HepG2 (cell line): Measurements from ENCODE around the gene CSTF2. TPM values are rescaled to one million over a fixed set of nuclear protein-coding genes. Genes with fewer than 3 reads are reported as not detected.

Experiments used
- ATAC-seq: fragments of 200-7000 bp; cut with Tn5 transposase; 3 replicates; pipeline ENCODE4 v1.9.1; 2020; ENCODE audit warnings: mild to moderate bottlenecking, moderate library complexity
- BruUV-seq: library from RNA; stranded (reverse); fragments of 400-500 nt; replicated peaks from 2 replicates; lab custom pipeline; 2021; lab: Mats Ljungman, UMichigan
- CTCF ChIA-PET: fragments of 300-600 bp; formaldehyde crosslinking; extraction: SDS; loops from one replicate; lab custom pipeline; 2021; ENCODE audit warnings: low total read pairs, inconsistent platforms, low intra/inter-chr PET ratio; lab: Yijun Ruan, JAX
- POLR2A ChIA-PET: fragments of 350-600 bp; sonication (Branson Sonifier 250); formaldehyde crosslinking; loops from one replicate; lab custom pipeline; 2020; ENCODE audit warnings: antibody characterized with exemption, inconsistent platforms; lab: Yijun Ruan, JAX
- DNase-seq: peaks from one replicate; pipeline ENCODE4 v3.0.0-alpha.2; 2015; ENCODE audit warnings: low spot score
- FAIRE-seq: peaks from 3 replicates; lab custom pipeline; 2011; peaks lifted over from hg19 to GRCh38; lab: Jason Lieb, UNC
- H2AFZ ChIP-seq: one replicate; pipeline ENCODE4 v1.6.1; 2011; ENCODE audit warnings: low read length, inconsistent platforms
- H3K27ac ChIP-seq: fragments of 300-600 bp; 3 replicates; pipeline ENCODE4 v1.8.0; 2011; ENCODE audit warnings: mixed run types, mild to moderate bottlenecking, mixed read lengths, low read length, inconsistent platforms; ENCODE audit not compliant: insufficient read depth; ENCODE audit errors: extremely low read length
- H3K27me3 ChIP-seq, 2 experiments: fragments of 200-600 bp in 1 of 2; 2 replicates in 1 of 2; 3 replicates in 1 of 2; pipeline versions ENCODE4 v1.6.0 to v1.8.0; 2011; ENCODE audit warnings: low read length in 2 of 2, mild to moderate bottlenecking in 2 of 2, moderate library complexity in 2 of 2, inconsistent platforms in 1 of 2; ENCODE audit not compliant: insufficient read depth in 2 of 2, control insufficient read depth in 1 of 2
- H3K36me3 ChIP-seq, 2 experiments: fragments of 200-600 bp in 1 of 2; replicated peaks in 1 of 2; 2 replicates in 1 of 2; 3 replicates in 1 of 2; pipeline versions ENCODE4 v1.5.1 to v1.8.0; 2011; ENCODE audit warnings: low read length in 2 of 2, inconsistent platforms in 1 of 2; ENCODE audit not compliant: insufficient read depth in 2 of 2, control insufficient read depth in 1 of 2
- H3K4me1 ChIP-seq: 2 replicates; pipeline ENCODE4 v1.5.1; 2012; ENCODE audit warnings: low read length, inconsistent platforms; ENCODE audit not compliant: insufficient read depth
- H3K4me2 ChIP-seq: 2 replicates; pipeline ENCODE4 v1.6.0; 2011; ENCODE audit warnings: low read depth, low read length, inconsistent platforms
- H3K4me3 ChIP-seq, 3 experiments: fragments of 200-600 bp in 1 of 3; sonication (generic), shearing (Covaris generic) in 1 of 3; replicated peaks in 1 of 3; 2 replicates each; pipeline ENCODE4 v1.5.1; 2011 to 2016; ENCODE audit warnings: low read length in 3 of 3, inconsistent platforms in 2 of 3, low read depth in 2 of 3, mild to moderate bottlenecking in 2 of 3, control low read depth in 1 of 3, mixed read lengths in 1 of 3; ENCODE audit not compliant: insufficient read depth in 1 of 3
- H3K79me2 ChIP-seq: one replicate; pipeline ENCODE4 v1.6.1; 2011; ENCODE audit warnings: low read length, inconsistent platforms; ENCODE audit not compliant: insufficient read depth
- H3K9ac ChIP-seq: 2 replicates; pipeline ENCODE4 v1.6.0; 2011; ENCODE audit warnings: mild to moderate bottlenecking, low read depth, low read length, inconsistent platforms; ENCODE audit not compliant: insufficient read depth
- H3K9me3 ChIP-seq: 2 replicates; pipeline ENCODE4 v1.5.1; 2012; ENCODE audit warnings: mild to moderate bottlenecking, low read length
- H4K20me1 ChIP-seq: 2 replicates; pipeline ENCODE4 v1.6.0; 2011; ENCODE audit warnings: inconsistent platforms, mild to moderate bottlenecking, low read length, moderate library complexity; ENCODE audit not compliant: insufficient read depth
- ARNT ChIP-seq: fragments of 450-650 bp; IDR thresholded peaks from 2 replicates; pipeline ENCODE4 v1.6.1; 2017
- DRAP1 ChIP-seq: IDR thresholded peaks from 2 replicates; pipeline ENCODE4 v1.6.1; 2016; ENCODE audit warnings: missing genetic modification reagents, missing compliant biosample characterization
- HNF4G ChIP-seq, 2 experiments: sonication (generic) in 1 of 2; formaldehyde crosslinking in 1 of 2; IDR thresholded peaks; 2 replicates each; pipeline versions ENCODE4 v1.4.0 to v1.6.1; 2011 to 2020; ENCODE audit warnings: borderline replicate concordance in 2 of 2, low read depth in 2 of 2, mild to moderate bottlenecking in 2 of 2, low read length in 1 of 2, missing genetic modification reagents in 1 of 2, moderate library complexity in 1 of 2
- HNRNPK ChIP-seq: fragments of 200-400 bp; formaldehyde crosslinking; IDR thresholded peaks from 2 replicates; pipeline ENCODE4 v1.6.1; 2018; ENCODE audit warnings: low read length, low read depth, moderate library complexity, mild to moderate bottlenecking; ENCODE audit not compliant: poor library complexity, severe bottlenecking
- KDM5A ChIP-seq: fragments of 200-600 bp; sonication (generic); IDR thresholded peaks from 2 replicates; pipeline ENCODE4 v1.7.0; 2018; ENCODE audit warnings: antibody characterized with exemption, mild to moderate bottlenecking, low read length, borderline replicate concordance
- MEIS1 ChIP-seq: sonication (generic); formaldehyde crosslinking; IDR thresholded peaks from 2 replicates; pipeline ENCODE4 v1.9.0; 2021; ENCODE audit warnings: mild to moderate bottlenecking, missing genetic modification reagents, moderate library complexity, borderline replicate concordance
- NR2F6 ChIP-seq, 2 experiments: IDR thresholded peaks; 2 replicates each; pipeline ENCODE4 v1.6.1; 2016; ENCODE audit warnings: antibody characterized with exemption in 1 of 2, mild to moderate bottlenecking in 1 of 2
- ONECUT2 ChIP-seq: sonication (generic); formaldehyde crosslinking; IDR thresholded peaks from 2 replicates; pipeline ENCODE4 v1.4.0; 2020; ENCODE audit warnings: missing genetic modification reagents
- RNF2 ChIP-seq: fragments of 450-650 bp; conservative IDR thresholded peaks from 2 replicates; pipeline ENCODE4 v1.6.1; 2016; ENCODE audit warnings: low read depth
- ZFP37 ChIP-seq: sonication (generic); formaldehyde crosslinking; IDR thresholded peaks from 2 replicates; pipeline ENCODE4 v1.4.0; 2020; ENCODE audit warnings: missing genetic modification reagents, borderline replicate concordance
- ZNF670 ChIP-seq: sonication (generic); formaldehyde crosslinking; IDR thresholded peaks from 2 replicates; pipeline ENCODE4 v1.8.0; 2022; ENCODE audit warnings: mild to moderate bottlenecking, missing genetic modification reagents, borderline replicate concordance
- WGBS: methylation state at CpG from one replicate; pipeline ENCODE4 v1.1.6; 2017; ENCODE audit warnings: low lambda C conversion rate; 5-methylcytosine and 5-hydroxymethylcytosine counted together
- in situ Hi-C: cut with HindIII; loops from 2 replicates; pipeline ENCODE4 v1.10.0; 2017; ENCODE audit warnings: low pct_unique_long_range_greater_than_20kb; ENCODE audit not compliant: extremely low pct_ligation_motif_present
- intact Hi-C: fragments of 100-400 bp; cut with micrococcal nuclease; formaldehyde crosslinking; loops from one replicate; pipeline ENCODE4 v1.10.0; 2022; ENCODE audit not compliant: unreplicated experiment
- polyA plus RNA-seq, 8 experiments: library from polyadenylated mRNA; depleted of rRNA in 3 of 8; stranded (reverse) in 7 of 8; unstranded in 1 of 8; fragments of >200 nt; fragmentation: Illumina TruSeq in 4 of 8; extraction: Trizol in 4 of 8; gene quantifications; 2 replicates each; pipeline versions ENCODE4 v1.2.1 to v1.2.3, GENCODE V29; 2011 to 2016; ENCODE audit warnings: low read depth in 4 of 8, missing spikeins in 1 of 8, mixed read lengths in 1 of 8; ENCODE audit not compliant: insufficient read depth in 1 of 8
- total RNA-seq, 5 experiments: library from RNA; depleted of rRNA; stranded (reverse); fragments of >200 nt; fragmentation: Illumina TruSeq; extraction: Trizol; gene quantifications; 2 replicates each; pipeline ENCODE4 v1.2.3, GENCODE V29; 2016; ENCODE audit warnings: low read depth in 1 of 5

Gene CSTF2
- total and polyA plus RNA-seq, 2 of the 13 experiments (the other 11 are each of a cell fraction or from before 2014, with no cell fraction given): 19.7 to 26.7 TPM

- Histone ChIP-seq H4K20me1 (no peaks in the 10 kb centered on the region), H3K4me1 (no peaks in the 10 kb centered on the region), H3K9me3 (no peaks in the 10 kb centered on the region), H3K4me2 (no peak overlapping the region), H3K9ac (no peak overlapping the region), H3K79me2 (no peaks in the 10 kb centered on the region), H2AFZ (no peak overlapping the region), H3K4me3 (no peak overlapping the region), H3K27me3 (no peaks in the 10 kb centered on the region), H3K36me3 (no peaks in the 10 kb centered on the region), H3K27ac (no peak overlapping the region)
- DNase-seq: no peak
- 33% methylated on average over 3 of the region's 4 CpGs for WGBS
- TF ChIP-seq KDM5A (no peak), HNRNPK (no peak), DRAP1 (CRISPR knock-in tag) (no peak), ARNT (no peak), ONECUT2 (CRISPR knock-in tag) (no peak), MEIS1 (CRISPR knock-in tag) (no peak), ZNF670 (no peak), RNF2 (no peak), HNF4G (IDR thresholded peaks at IDR 0.05; ENCODE audit: borderline replicate concordance, low read depth, low read length) (no peak), HNF4G (CRISPR knock-in tag; IDR thresholded peaks at IDR 0.05; ENCODE audit: borderline replicate concordance, low read depth) (no peak), NR2F6 (IDR thresholded peaks at IDR 0.05) (no peak), NR2F6 (CRISPR knock-in tag; IDR thresholded peaks at IDR 0.05) (no peak), ZFP37 (CRISPR knock-in tag) (no peak)
- intact Hi-C loops: no loop called here
- in situ Hi-C loops: no loop called here
- ATAC-seq: no peak
- ChIA-PET CTCF (no interaction called here), POLR2A (no interaction called here)
- BruUV-seq: no TSS peak
- no peak for FAIRE-seq
Measured at GRCh38 chrX:100797359-100797758, 22.8 kb upstream of the CSTF2 start.
